Activated CD4-positive, alpha-beta memory T cell treated with anti-CD3 and anti-CD28 coated beads, Interleukin-2, amount 10 ng/mL, durations not matched to agents 7 days and 5 days (primary cell): ENCODE results near the gene WRNIP1. TPM values are rescaled to one million over a fixed set of nuclear protein-coding genes. Genes with fewer than 3 reads are reported as not detected.
A peak's percentile ranks its signal among the peaks of the same experiment; 100 is the strongest.
"Not testable (repeated sequence)": the region's sequence is repeated elsewhere in the genome, so short reads cannot be mapped to it uniquely, and the experiment has no call there.

ENCODE experiments used
- CTCF ChIA-PET: fragments of 350-600 bp; sonication (Branson Sonifier 250); formaldehyde crosslinking; loops from one replicate; lab custom pipeline; 2021; ENCODE audit warnings: antibody characterized with exemption, inconsistent platforms; lab: Charles Lee
- POLR2A ChIA-PET: fragments of 350-600 bp; sonication (Branson Sonifier 250); formaldehyde crosslinking; loops from one replicate; lab custom pipeline; 2021; ENCODE audit warnings: antibody characterized with exemption; lab: Charles Lee
- DNase-seq: peaks from one replicate; pipeline ENCODE4 v3.0.0-alpha.2; 2020
- H3K27ac Mint-ChIP-seq: one replicate; pipeline ENCODE4 v1.8.0; 2021; ENCODE audit warnings: mild to moderate bottlenecking, mixed read lengths
- H3K27me3 Mint-ChIP-seq: one replicate; pipeline ENCODE4 v1.8.0; 2021; ENCODE audit warnings: mixed read lengths
- H3K36me3 Mint-ChIP-seq: one replicate; pipeline ENCODE4 v1.8.0; 2021; ENCODE audit warnings: low read depth, mixed read lengths
- H3K4me1 Mint-ChIP-seq: one replicate; pipeline ENCODE4 v1.8.0; 2021; ENCODE audit warnings: mixed read lengths
- H3K4me3 Mint-ChIP-seq: one replicate; pipeline ENCODE4 v1.8.0; 2021; ENCODE audit warnings: mild to moderate bottlenecking, mixed read lengths
- H3K9me3 Mint-ChIP-seq: one replicate; pipeline ENCODE4 v1.8.0; 2021; ENCODE audit warnings: mixed read lengths
- total RNA-seq, 2 experiments: library from RNA; stranded (reverse); gene quantifications; one replicate each; pipeline ENCODE4 v1.2.3, GENCODE V29; 2021

The WRNIP1 gene
- total RNA-seq, 2 experiments from 2014 or later: 39.6 to 42.1 TPM

- CTCF ChIA-PET: interaction anchor here (2.2 kb wide), 1 partner anchor 12 kb away, joined by 8 read pairs; no protein-coding TSS in a partner anchor
- no peaks in the 10 kb centered on the region for H3K9me3 Mint-ChIP-seq
- H3K4me1 Mint-ChIP-seq: peaks cover 5% of the 10 kb centered on the region
- H3K36me3 Mint-ChIP-seq: no peaks in the 10 kb centered on the region
- DNase-seq: no peak
- H3K27me3 Mint-ChIP-seq: peaks cover 47% of the 10 kb centered on the region
- POLR2A ChIA-PET: no interaction called here
- no peak overlapping the region for H3K27ac Mint-ChIP-seq
- no peak overlapping the region for H3K4me3 Mint-ChIP-seq
These were observed 9.7 kb upstream of the WRNIP1 start for GRCh38 chr6:2755456-2755855.

GRCh38 chr6:2756241-2756640, 9.0 kb upstream of the WRNIP1 start:
- H3K4me3 Mint-ChIP-seq: no peak overlapping the region
- ChIA-PET POLR2A (no interaction called here), CTCF (interaction anchor here (1.6 to 2.6 kb wide), 3 partner anchors 9 to 19 kb away, joined by 5 to 10 read pairs (median 8); partner anchors contain the start of gene WRNIP1)
- H3K4me1 Mint-ChIP-seq: peaks cover 12% of the 10 kb centered on the region
- no peak for DNase-seq
- peaks cover 41% of the 10 kb centered on the region for H3K27me3 Mint-ChIP-seq
- no peaks in the 10 kb centered on the region for H3K36me3 Mint-ChIP-seq
- no peaks in the 10 kb centered on the region for H3K9me3 Mint-ChIP-seq
- no peak overlapping the region for H3K27ac Mint-ChIP-seq

GRCh38 chr6:2756687-2757224, 8.4 kb upstream of the WRNIP1 start:
- Mint-ChIP-seq H3K27ac (no peak overlapping the region), H3K4me1 (peaks cover 15% of the 10 kb centered on the region), H3K27me3 (peaks cover 39% of the 10 kb centered on the region), H3K36me3 (no peaks in the 10 kb centered on the region), H3K9me3 (no peaks in the 10 kb centered on the region), H3K4me3 (no peak overlapping the region)
- ChIA-PET POLR2A (no interaction called here), CTCF (interaction anchor here (1.6 to 2.6 kb wide), 3 partner anchors 9 to 19 kb away, joined by 5 to 10 read pairs (median 8); partner anchors contain the start of gene WRNIP1)
- DNase-seq: no peak

GRCh38 chr6:2758980-2759379, 6.2 kb upstream of the WRNIP1 start:
- Mint-ChIP-seq H3K4me1 (peaks cover 15% of the 10 kb centered on the region), H3K27me3 (peaks cover 24% of the 10 kb centered on the region), H3K9me3 (no peaks in the 10 kb centered on the region), H3K36me3 (no peaks in the 10 kb centered on the region), H3K27ac (no peak overlapping the region), H3K4me3 (no peak overlapping the region)
- ChIA-PET POLR2A (interaction anchor here (0.6 kb wide), 1 partner anchor 213 kb away, joined by 3 read pairs; no protein-coding TSS in a partner anchor), CTCF (interaction anchor here (0.5 to 2.6 kb wide), 5 partner anchors 9 to 507 kb away, joined by 3 to 10 read pairs (median 4); partner anchors contain the start of gene MYLK4)
- DNase-seq: no peak

DNA sequence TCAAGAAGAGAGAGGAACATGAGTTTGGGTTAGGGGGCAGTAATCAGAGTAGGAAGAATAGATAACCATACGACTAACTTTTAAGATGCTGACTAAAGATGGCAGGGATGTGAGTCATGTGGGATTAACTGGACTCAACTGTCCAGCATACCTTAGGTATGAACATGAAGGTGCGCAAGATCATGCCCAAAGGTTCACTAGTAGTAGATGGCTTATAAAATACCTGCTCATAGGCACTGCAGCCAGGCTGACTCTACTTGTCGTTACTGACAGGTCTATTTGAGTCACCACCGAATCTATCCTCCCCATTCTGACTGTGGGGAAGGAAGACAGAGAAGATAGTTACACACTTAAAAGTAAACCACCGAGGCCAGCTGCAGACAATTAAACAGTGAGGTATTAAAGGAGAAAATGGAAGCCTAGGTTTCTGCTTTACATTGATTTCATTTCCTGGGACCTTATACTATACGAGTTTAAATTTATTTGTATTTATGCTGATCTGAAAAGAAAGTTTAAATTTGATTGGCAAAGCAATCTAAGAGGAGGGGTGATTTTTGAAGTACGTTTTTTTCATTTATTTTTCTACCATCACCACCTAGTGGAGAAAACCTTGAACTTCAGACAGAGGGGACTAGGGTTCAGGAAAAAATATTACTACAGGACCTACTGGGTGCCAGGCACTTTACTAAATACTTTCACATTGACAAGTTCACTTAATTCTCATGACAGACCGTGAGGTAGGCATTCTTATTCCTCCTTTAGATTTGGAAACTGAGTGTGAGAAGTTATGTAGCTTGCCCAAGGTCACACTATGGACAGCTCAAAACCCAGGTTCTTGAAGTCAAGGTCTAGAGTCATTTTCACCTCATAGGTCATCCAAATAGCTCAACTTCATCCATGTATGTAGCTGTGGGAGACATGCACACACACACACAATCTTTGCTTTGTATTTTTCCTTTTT, 4.0 kb upstream of the WRNIP1 start:
- POLR2A ChIA-PET: interaction anchor here (0.7 kb wide), 1 partner anchor 11 kb away, joined by 3 read pairs; no protein-coding TSS in a partner anchor
- peak overlapping the region; percentile 46 for H3K4me3 Mint-ChIP-seq
- peaks cover 7% of the 10 kb centered on the region for H3K27me3 Mint-ChIP-seq
- CTCF ChIA-PET: interaction anchor here (1.0 to 2.3 kb wide), 5 partner anchors 8 to 127 kb away, joined by 3 to 18 read pairs (median 6); partner anchors contain the start of gene MYLK4
- DNase-seq: no peak
- H3K36me3 Mint-ChIP-seq: no peaks in the 10 kb centered on the region
- H3K9me3 Mint-ChIP-seq: no peaks in the 10 kb centered on the region
- H3K4me1 Mint-ChIP-seq: peaks cover 21% of the 10 kb centered on the region
- H3K27ac Mint-ChIP-seq: peak overlapping the region; percentile 36

DNA sequence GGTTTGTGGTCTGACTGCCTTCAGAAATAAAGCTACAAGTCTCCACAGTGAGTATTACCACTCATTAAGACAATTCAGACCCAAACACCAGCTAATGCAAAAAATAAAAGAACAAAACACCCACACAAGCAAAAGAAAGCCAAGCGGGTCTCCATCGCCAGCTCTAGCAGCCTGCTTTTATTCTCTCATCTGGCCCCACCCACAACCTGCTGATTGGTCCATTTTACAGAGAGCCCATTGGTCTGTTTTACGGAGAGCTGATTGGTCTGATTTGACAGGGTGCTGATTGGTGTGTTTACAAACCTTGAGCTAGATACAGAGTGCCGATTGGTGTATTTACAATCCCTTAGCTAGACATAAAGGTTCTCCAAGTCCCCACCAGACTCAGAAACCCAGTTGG, 2.3 kb upstream of the WRNIP1 start:
- H3K36me3 Mint-ChIP-seq, H3K9me3 Mint-ChIP-seq, DNase-seq, H3K27me3 Mint-ChIP-seq, H3K27ac Mint-ChIP-seq, H3K4me3 Mint-ChIP-seq: not testable (repeated sequence)
- ChIA-PET CTCF (interaction anchor here (1.0 to 2.0 kb wide), 3 partner anchors 10 to 83 kb away, joined by 4 to 15 read pairs (median 4); partner anchors contain the start of gene MYLK4), POLR2A (interaction anchor here (0.8 kb wide), 1 partner anchor 10 kb away, joined by 3 read pairs; no protein-coding TSS in a partner anchor)
- peaks cover 30% of the 10 kb centered on the region for H3K4me1 Mint-ChIP-seq

- Mint-ChIP-seq H3K27ac (peak overlapping the region; percentile 22), H3K4me1 (peaks cover 35% of the 10 kb centered on the region)
These were observed 1.8 kb upstream of the WRNIP1 start for GRCh38 chr6:2763345-2763841.

GRCh38 chr6:2763876-2764540, 1.2 kb upstream of the WRNIP1 start:
- Mint-ChIP-seq H3K27me3 (no peaks in the 10 kb centered on the region), H3K36me3 (peaks cover 10% of the 10 kb centered on the region), H3K27ac (peak overlapping the region; percentile 96), H3K4me3 (peak overlapping the region; percentile 76), H3K9me3 (no peaks in the 10 kb centered on the region), H3K4me1 (peaks cover 41% of the 10 kb centered on the region)
- ChIA-PET POLR2A (interaction anchor here (0.6 to 0.9 kb wide), 3 partner anchors 11 to 28 kb away, joined by 3 to 4 read pairs (median 3); partner anchors contain the start of gene MYLK4), CTCF (interaction anchor here (0.9 to 2.3 kb wide), 3 partner anchors 12 to 129 kb away, joined by 3 to 15 read pairs (median 7); partner anchors contain the start of gene MYLK4)
- no peak for DNase-seq

More at GRCh38 chr6:2763345-2763841, 1.8 kb upstream of the WRNIP1 start:
- CTCF ChIA-PET: interaction anchor here (0.9 to 2.3 kb wide), 5 partner anchors 10 to 128 kb away, joined by 3 to 15 read pairs (median 4); partner anchors contain the start of gene MYLK4
- H3K27me3 Mint-ChIP-seq: no peaks in the 10 kb centered on the region
- no peaks in the 10 kb centered on the region for H3K9me3 Mint-ChIP-seq
- peaks cover 4% of the 10 kb centered on the region for H3K36me3 Mint-ChIP-seq
- POLR2A ChIA-PET: interaction anchor here (0.6 to 0.9 kb wide), 3 partner anchors 10 to 28 kb away, joined by 3 to 4 read pairs (median 3); partner anchors contain the start of gene MYLK4
- DNase-seq: no peak
- H3K4me3 Mint-ChIP-seq: no peak overlapping the region

- CTCF ChIA-PET: interaction anchor here (0.9 to 5.1 kb wide), 9 partner anchors 8 to 225 kb away, joined by 3 to 29 read pairs (median 5); partner anchors contain the start of gene MYLK4
- POLR2A ChIA-PET: interaction anchor here (1.2 to 5.1 kb wide), 11 partner anchors 10 to 302 kb away, joined by 3 to 48 read pairs (median 4); partner anchors contain the start of gene SERPINB1
- H3K9me3 Mint-ChIP-seq: no peaks in the 10 kb centered on the region
- peaks cover 12% of the 10 kb centered on the region for H3K36me3 Mint-ChIP-seq
- peak; percentile 69 for DNase-seq
- peak overlapping the region; percentile 76 for H3K4me3 Mint-ChIP-seq
- H3K27ac Mint-ChIP-seq: peak overlapping the region; percentile 96
- peaks cover 44% of the 10 kb centered on the region for H3K4me1 Mint-ChIP-seq
- no peaks in the 10 kb centered on the region for H3K27me3 Mint-ChIP-seq
These were observed 505 bp upstream of the WRNIP1 start for GRCh38 chr6:2764610-2765165.

DNA sequence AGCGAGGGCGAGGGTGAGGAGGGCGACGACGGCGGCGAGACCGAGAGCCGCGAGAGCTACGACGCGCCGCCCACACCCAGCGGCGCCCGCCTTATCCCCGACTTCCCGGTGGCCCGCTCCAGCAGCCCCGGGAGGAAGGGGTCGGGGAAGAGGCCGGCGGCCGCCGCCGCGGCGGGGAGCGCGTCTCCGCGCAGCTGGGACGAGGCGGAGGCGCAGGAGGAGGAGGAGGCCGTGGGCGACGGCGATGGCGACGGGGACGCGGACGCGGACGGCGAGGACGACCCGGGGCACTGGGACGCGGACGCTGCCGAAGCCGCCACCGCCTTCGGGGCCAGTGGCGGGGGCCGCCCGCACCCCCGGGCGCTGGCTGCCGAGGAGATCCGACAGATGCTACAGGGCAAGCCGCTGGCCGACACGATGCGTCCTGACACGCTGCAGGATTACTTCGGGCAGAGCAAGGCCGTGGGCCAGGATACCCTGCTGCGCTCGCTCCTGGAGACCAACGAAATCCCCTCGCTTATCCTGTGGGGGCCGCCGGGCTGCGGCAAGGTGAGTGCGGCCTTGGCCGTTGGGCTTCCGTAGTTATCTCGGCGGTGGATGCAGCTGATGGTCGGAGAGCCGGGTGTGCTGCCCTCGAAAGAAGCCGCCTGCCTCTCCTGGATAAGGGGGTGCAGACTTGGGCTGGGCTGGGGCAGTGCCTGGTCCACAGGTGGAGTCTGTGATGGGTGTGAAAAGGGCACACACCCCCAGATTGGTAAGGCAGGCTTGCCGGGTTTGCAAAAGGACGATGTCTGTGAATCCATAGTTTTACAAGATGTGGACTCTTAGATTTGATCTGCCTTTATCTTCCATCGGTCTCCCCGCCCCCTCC, 938 bp downstream of the WRNIP1 start:
- peaks cover 47% of the 10 kb centered on the region for H3K4me1 Mint-ChIP-seq
- no peaks in the 10 kb centered on the region for H3K9me3 Mint-ChIP-seq
- CTCF ChIA-PET: interaction anchor here (0.6 to 5.1 kb wide), 14 partner anchors 9 to 224 kb away, joined by 3 to 29 read pairs (median 4); partner anchors contain the start of gene MYLK4
- peaks cover 24% of the 10 kb centered on the region for H3K36me3 Mint-ChIP-seq
- peak overlapping the region; percentile 90 for H3K4me3 Mint-ChIP-seq
- peak overlapping the region; percentile 85 for H3K27ac Mint-ChIP-seq
- DNase-seq: peak; percentile 44
- no peaks in the 10 kb centered on the region for H3K27me3 Mint-ChIP-seq
- POLR2A ChIA-PET: interaction anchor here (0.8 to 5.1 kb wide), 19 partner anchors 8 to 309 kb away, joined by 3 to 48 read pairs (median 4); partner anchors contain the start of genes MYLK4 and SERPINB1
